ENCODE data around the gene CTSF. TPM values are rescaled to one million over a fixed set of nuclear protein-coding genes. Genes with fewer than 3 reads are reported as not detected.

Gene CTSF
- polyA plus RNA-seq, 1 donor (not counting 4 experiments of a cell fraction or from before 2014, with no cell fraction given): 3.2 TPM

DNA sequence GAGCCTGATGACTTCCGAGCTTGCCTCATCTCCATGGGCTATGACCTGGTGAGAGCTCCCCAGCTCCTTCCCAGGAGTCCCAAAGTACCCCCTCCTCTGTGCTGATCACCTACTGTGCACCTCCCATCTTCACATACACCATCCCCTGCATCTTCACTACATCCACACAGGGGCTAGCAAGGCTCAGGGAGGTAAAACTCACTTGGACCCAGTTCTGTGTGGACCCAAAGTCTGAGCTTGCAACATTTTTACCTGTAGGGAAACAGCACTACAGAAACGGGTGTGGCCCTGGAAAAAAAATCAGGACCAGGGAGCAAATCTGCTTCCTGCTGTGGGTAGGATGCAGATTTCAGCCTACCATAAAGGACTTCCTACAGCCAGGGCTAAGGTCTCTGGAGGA lies 6.1 kb downstream of the CTSF start:
- DNase-seq (ENCODE audit: low read depth, low spot score) (no peak), FAIRE-seq (no peak)
- no peak overlapping the region for H2AFZ ChIP-seq (ENCODE audit: control insufficient read depth, low read length)
- no peak overlapping the region for H3K4me3 ChIP-seq (ENCODE audit: control insufficient read depth in 2 of 3, extremely low read depth in 1 of 3, insufficient read depth in 2 of 3, low read depth in 1 of 3, low read length in 3 of 3)
- no peaks in the 10 kb centered on the region for H3K36me3 ChIP-seq (ENCODE audit: control insufficient read depth in 2 of 2, extremely low read depth in 1 of 2, insufficient read depth in 2 of 2, low read length in 2 of 2)
- H3K79me2 ChIP-seq (ENCODE audit: control insufficient read depth, insufficient read depth, low read length): no peaks in the 10 kb centered on the region
- no peak overlapping the region for H3K4me2 ChIP-seq (ENCODE audit: control insufficient read depth, extremely low read depth, insufficient read depth, low read depth, low read length)
- no peak overlapping the region for H3K9ac ChIP-seq (ENCODE audit: control insufficient read depth, extremely low read depth, insufficient read depth, low read length)
- H4K20me1 ChIP-seq (ENCODE audit: control insufficient read depth, extremely low read depth, insufficient read depth, low read length): no peaks in the 10 kb centered on the region
- no peak overlapping the region for H3K27ac ChIP-seq (ENCODE audit: control insufficient read depth, insufficient read depth, low read length)
- no peaks in the 10 kb centered on the region for H3K9me1 ChIP-seq (ENCODE audit: control insufficient read depth, extremely low read depth, insufficient read depth, low read length)
- no peaks in the 10 kb centered on the region for H3K9me3 ChIP-seq (ENCODE audit: control insufficient read depth, low read depth, low read length)
- dilution Hi-C loops (cut with MboI; ENCODE audit: extremely low pct_ligation_motif_present, low sequenced_read_pairs): no loop called here
- peaks cover 23% of the 10 kb centered on the region for H3K27me3 ChIP-seq (ENCODE audit: control insufficient read depth, extremely low read depth, insufficient read depth, low read length)
- H3K4me1 ChIP-seq (ENCODE audit: control insufficient read depth, extremely low read depth, insufficient read depth, low read length): no peaks in the 10 kb centered on the region
- TF ChIP-seq EZH2 (IDR thresholded peaks at IDR 0.05; ENCODE audit: low read length): no peak
- TF ChIP-seq, protein P1, sequence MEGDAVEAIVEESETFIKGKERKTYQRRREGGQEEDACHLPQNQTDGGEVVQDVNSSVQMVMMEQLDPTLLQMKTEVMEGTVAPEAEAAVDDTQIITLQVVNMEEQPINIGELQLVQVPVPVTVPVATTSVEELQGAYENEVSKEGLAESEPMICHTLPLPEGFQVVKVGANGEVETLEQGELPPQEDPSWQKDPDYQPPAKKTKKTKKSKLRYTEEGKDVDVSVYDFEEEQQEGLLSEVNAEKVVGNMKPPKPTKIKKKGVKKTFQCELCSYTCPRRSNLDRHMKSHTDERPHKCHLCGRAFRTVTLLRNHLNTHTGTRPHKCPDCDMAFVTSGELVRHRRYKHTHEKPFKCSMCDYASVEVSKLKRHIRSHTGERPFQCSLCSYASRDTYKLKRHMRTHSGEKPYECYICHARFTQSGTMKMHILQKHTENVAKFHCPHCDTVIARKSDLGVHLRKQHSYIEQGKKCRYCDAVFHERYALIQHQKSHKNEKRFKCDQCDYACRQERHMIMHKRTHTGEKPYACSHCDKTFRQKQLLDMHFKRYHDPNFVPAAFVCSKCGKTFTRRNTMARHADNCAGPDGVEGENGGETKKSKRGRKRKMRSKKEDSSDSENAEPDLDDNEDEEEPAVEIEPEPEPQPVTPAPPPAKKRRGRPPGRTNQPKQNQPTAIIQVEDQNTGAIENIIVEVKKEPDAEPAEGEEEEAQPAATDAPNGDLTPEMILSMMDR (optimal IDR thresholded peaks at IDR 0.05 in 1 of 3, IDR thresholded peaks at IDR 0.05 in 1 of 3, conservative IDR thresholded peaks at IDR 0.05 in 1 of 3; ENCODE audit: extremely low read depth in 1 of 3, insufficient read depth in 2 of 3, low read length in 3 of 3): no peak

DNA sequence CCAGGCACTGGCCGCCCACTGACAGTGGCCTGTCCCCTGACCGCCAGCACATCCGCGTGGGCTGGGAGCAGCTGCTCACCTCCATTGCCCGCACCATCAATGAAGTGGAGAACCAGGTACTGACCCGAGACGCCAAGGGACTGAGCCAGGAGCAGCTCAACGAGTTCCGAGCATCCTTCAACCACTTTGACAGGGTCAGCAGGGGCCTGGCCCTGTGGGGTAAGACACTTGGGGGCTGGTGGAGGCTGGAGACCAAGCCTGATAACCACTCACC lies 6.5 kb downstream of the CTSF start:
- H3K9me3 ChIP-seq (ENCODE audit: control insufficient read depth, low read depth, low read length): no peaks in the 10 kb centered on the region
- dilution Hi-C loops (cut with MboI; ENCODE audit: extremely low pct_ligation_motif_present, low sequenced_read_pairs): no loop called here
- H3K27ac ChIP-seq (ENCODE audit: control insufficient read depth, insufficient read depth, low read length): no peak overlapping the region
- no peak for TF ChIP-seq EZH2 (IDR thresholded peaks at IDR 0.05; ENCODE audit: low read length)
- TF ChIP-seq, protein P1 (optimal IDR thresholded peaks at IDR 0.05 in 1 of 3, IDR thresholded peaks at IDR 0.05 in 1 of 3, conservative IDR thresholded peaks at IDR 0.05 in 1 of 3; ENCODE audit: extremely low read depth in 1 of 3, insufficient read depth in 2 of 3, low read length in 3 of 3): no peak
- no peak overlapping the region for H3K4me3 ChIP-seq (ENCODE audit: control insufficient read depth in 2 of 3, extremely low read depth in 1 of 3, insufficient read depth in 2 of 3, low read depth in 1 of 3, low read length in 3 of 3)
- no peak for FAIRE-seq
- no peak overlapping the region for H3K9ac ChIP-seq (ENCODE audit: control insufficient read depth, extremely low read depth, insufficient read depth, low read length)
- no peaks in the 10 kb centered on the region for H3K36me3 ChIP-seq (ENCODE audit: control insufficient read depth in 2 of 2, extremely low read depth in 1 of 2, insufficient read depth in 2 of 2, low read length in 2 of 2)
- no peaks in the 10 kb centered on the region for H3K9me1 ChIP-seq (ENCODE audit: control insufficient read depth, extremely low read depth, insufficient read depth, low read length)
- H3K4me1 ChIP-seq (ENCODE audit: control insufficient read depth, extremely low read depth, insufficient read depth, low read length): no peaks in the 10 kb centered on the region
- no peaks in the 10 kb centered on the region for H3K79me2 ChIP-seq (ENCODE audit: control insufficient read depth, insufficient read depth, low read length)
- no peaks in the 10 kb centered on the region for H4K20me1 ChIP-seq (ENCODE audit: control insufficient read depth, extremely low read depth, insufficient read depth, low read length)
- peaks cover 23% of the 10 kb centered on the region for H3K27me3 ChIP-seq (ENCODE audit: control insufficient read depth, extremely low read depth, insufficient read depth, low read length)
- DNase-seq (ENCODE audit: low read depth, low spot score): no peak
- H3K4me2 ChIP-seq (ENCODE audit: control insufficient read depth, extremely low read depth, insufficient read depth, low read depth, low read length): no peak overlapping the region
- H2AFZ ChIP-seq (ENCODE audit: control insufficient read depth, low read length): no peak overlapping the region
